ENCODE results near the gene CHD6. TPM values are rescaled to one million over a fixed set of nuclear protein-coding genes. Genes with fewer than 3 reads are reported as not detected.

Gene CHD6
- total and polyA plus RNA-seq, 2 of the 13 experiments (the other 11 are each of a cell fraction or from before 2014, with no cell fraction given), result 14.4 to 52.0 TPM

DNA sequence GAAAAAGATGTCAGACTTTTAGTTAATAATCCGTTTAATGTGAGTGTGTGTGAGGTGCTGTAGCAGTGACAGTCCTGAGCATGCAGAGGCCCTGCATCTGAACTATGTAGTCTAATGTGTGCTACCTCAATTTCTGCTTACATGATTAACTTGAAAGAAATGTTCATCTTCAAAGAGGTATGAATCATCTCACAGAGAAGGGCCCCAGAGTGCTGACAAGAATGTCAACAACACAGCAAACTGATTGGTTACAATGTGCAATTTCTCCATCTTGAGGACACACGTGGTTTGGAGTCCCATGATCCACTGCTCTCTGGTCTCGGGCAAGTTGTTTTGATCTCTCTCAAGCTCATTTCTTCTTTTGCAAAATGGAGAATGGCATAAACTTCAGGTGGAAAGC lies 189.9 kb downstream of the CHD6 start (continued):
- TF ChIP-seq MAFG (CRISPR knock-in tag; IDR thresholded peaks at IDR 0.05) (no peak), ZNF761 (CRISPR knock-in tag; conservative IDR thresholded peaks at IDR 0.05) (no peak), SOX6 (IDR thresholded peaks at IDR 0.05) (no peak), SOX6 (CRISPR knock-in tag; IDR thresholded peaks at IDR 0.05) (0 out of 2 replicates have a peak, but pooled peaks have one; percentile 20), ZNF691 (CRISPR knock-in tag; IDR thresholded peaks at IDR 0.05; ENCODE audit: borderline replicate concordance, low read depth) (no peak), GLI4 (CRISPR knock-in tag; IDR thresholded peaks at IDR 0.05; ENCODE audit: borderline replicate concordance) (no peak), ARNTL (CRISPR knock-in tag; IDR thresholded peaks at IDR 0.05) (0 out of 2 replicates have a peak, but pooled peaks have one; percentile 23), MIXL1 (CRISPR knock-in tag; IDR thresholded peaks at IDR 0.05) (no peak), ZKSCAN1 (IDR thresholded peaks at IDR 0.05; ENCODE audit: low read length) (no peak), GPN1 (CRISPR knock-in tag; IDR thresholded peaks at IDR 0.05; ENCODE audit: borderline replicate concordance) (no peak), ZZZ3 (CRISPR knock-in tag; IDR thresholded peaks at IDR 0.05; ENCODE audit: borderline replicate concordance) (no peak), MEIS1 (CRISPR knock-in tag; IDR thresholded peaks at IDR 0.05; ENCODE audit: borderline replicate concordance) (no peak), FOXK1 (CRISPR knock-in tag; IDR thresholded peaks at IDR 0.05; ENCODE audit: borderline replicate concordance, low read depth) (peak; percentile 84; the same call in 1 of the 2 replicates), CHD2 (IDR thresholded peaks at IDR 0.05; ENCODE audit: low read depth, low read length) (no peak), FOXO4 (CRISPR knock-in tag; conservative IDR thresholded peaks at IDR 0.05) (no peak), PTBP1 (IDR thresholded peaks at IDR 0.05; ENCODE audit: low read depth, low read length, poor library complexity, severe bottlenecking) (no peak), RORA (CRISPR knock-in tag; IDR thresholded peaks at IDR 0.05) (no peak), CEBPG (CRISPR knock-in tag; IDR thresholded peaks at IDR 0.05) (0 out of 2 replicates have a peak, but pooled peaks have one; percentile 16), RARG (CRISPR knock-in tag; IDR thresholded peaks at IDR 0.05; ENCODE audit: low read depth) (no peak), ZNF3 (CRISPR knock-in tag; IDR thresholded peaks at IDR 0.05) (no peak)
- TF ChIP-seq, protein P1, sequence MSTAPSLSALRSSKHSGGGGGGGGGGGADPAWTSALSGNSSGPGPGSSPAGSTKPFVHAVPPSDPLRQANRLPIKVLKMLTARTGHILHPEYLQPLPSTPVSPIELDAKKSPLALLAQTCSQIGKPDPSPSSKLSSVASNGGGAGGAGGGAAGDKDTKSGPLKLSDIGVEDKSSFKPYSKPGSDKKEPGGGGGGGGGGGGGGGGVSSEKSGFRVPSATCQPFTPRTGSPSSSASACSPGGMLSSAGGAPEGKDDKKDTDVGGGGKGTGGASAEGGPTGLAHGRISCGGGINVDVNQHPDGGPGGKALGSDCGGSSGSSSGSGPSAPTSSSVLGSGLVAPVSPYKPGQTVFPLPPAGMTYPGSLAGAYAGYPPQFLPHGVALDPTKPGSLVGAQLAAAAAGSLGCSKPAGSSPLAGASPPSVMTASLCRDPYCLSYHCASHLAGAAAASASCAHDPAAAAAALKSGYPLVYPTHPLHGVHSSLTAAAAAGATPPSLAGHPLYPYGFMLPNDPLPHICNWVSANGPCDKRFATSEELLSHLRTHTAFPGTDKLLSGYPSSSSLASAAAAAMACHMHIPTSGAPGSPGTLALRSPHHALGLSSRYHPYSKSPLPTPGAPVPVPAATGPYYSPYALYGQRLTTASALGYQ (CRISPR knock-in tag; IDR thresholded peaks at IDR 0.05), result no peak
- TF ChIP-seq, protein P2, sequence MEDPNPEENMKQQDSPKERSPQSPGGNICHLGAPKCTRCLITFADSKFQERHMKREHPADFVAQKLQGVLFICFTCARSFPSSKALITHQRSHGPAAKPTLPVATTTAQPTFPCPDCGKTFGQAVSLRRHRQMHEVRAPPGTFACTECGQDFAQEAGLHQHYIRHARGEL (CRISPR knock-in tag; IDR thresholded peaks at IDR 0.05), result no peak
- TF ChIP-seq, protein P3, sequence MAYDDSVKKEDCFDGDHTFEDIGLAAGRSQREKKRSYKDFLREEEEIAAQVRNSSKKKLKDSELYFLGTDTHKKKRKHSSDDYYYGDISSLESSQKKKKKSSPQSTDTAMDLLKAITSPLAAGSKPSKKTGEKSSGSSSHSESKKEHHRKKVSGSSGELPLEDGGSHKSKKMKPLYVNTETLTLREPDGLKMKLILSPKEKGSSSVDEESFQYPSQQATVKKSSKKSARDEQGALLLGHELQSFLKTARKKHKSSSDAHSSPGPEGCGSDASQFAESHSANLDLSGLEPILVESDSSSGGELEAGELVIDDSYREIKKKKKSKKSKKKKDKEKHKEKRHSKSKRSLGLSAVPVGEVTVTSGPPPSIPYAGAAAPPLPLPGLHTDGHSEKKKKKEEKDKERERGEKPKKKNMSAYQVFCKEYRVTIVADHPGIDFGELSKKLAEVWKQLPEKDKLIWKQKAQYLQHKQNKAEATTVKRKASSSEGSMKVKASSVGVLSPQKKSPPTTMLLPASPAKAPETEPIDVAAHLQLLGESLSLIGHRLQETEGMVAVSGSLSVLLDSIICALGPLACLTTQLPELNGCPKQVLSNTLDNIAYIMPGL (CRISPR knock-in tag; IDR thresholded peaks at IDR 0.05; ENCODE audit: borderline replicate concordance in 1 of 2, low read depth in 1 of 2), result 0 out of 4 replicates have a peak, but pooled peaks of 1 of the 2 experiments have one; percentile 25
- TF ChIP-seq, protein P4, sequence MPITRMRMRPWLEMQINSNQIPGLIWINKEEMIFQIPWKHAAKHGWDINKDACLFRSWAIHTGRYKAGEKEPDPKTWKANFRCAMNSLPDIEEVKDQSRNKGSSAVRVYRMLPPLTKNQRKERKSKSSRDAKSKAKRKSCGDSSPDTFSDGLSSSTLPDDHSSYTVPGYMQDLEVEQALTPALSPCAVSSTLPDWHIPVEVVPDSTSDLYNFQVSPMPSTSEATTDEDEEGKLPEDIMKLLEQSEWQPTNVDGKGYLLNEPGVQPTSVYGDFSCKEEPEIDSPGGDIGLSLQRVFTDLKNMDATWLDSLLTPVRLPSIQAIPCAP (CRISPR knock-in tag; IDR thresholded peaks at IDR 0.05; ENCODE audit: low read depth), result no peak

Measured in HepG2 (cell line).